Left lung (tissue), 10 donors: ENCODE measurements around the gene UVRAG. TPM values are rescaled to one million over a fixed set of nuclear protein-coding genes. Genes with fewer than 3 reads are reported as not detected.
"Not testable (repeated sequence)": the region's sequence is repeated elsewhere in the genome, so short reads cannot be mapped to it uniquely, and the experiment has no call there.

ENCODE experiments used
- ATAC-seq: fragments of 200-7000 bp; cut with Tn5 transposase; one replicate; pipeline ENCODE4 v1.9.1; 2020; ENCODE audit warnings: moderate library complexity
- DNase-seq, 4 donors: peaks; one replicate each; pipeline ENCODE4 v3.0.0-alpha.2; 2013 to 2020
- H3K27ac ChIP-seq, 2 donors: fragments of 200-600 bp; sonication (generic) in 1 of 2; one replicate each; pipeline versions ENCODE4 v1.5.0 to v1.8.0; 2020 to 2021
- H3K27me3 ChIP-seq, 2 donors: fragments of 200-600 bp; sonication (generic) in 1 of 2; one replicate each; pipeline versions ENCODE4 v1.5.0 to v1.8.0; 2020 to 2021
- H3K36me3 ChIP-seq, 2 donors: fragments of 200-600 bp; sonication (generic) in 1 of 2; one replicate each; pipeline versions ENCODE4 v1.5.0 to v1.8.0; 2020 to 2021
- H3K4me1 ChIP-seq, 2 donors: fragments of 200-600 bp; one replicate each; pipeline ENCODE4 v1.8.0; 2021
- H3K4me3 ChIP-seq, 2 donors: fragments of 200-600 bp; sonication (generic) in 1 of 2; one replicate each; pipeline versions ENCODE4 v1.5.0 to v1.8.0; 2020 to 2021; ENCODE audit warnings: mild to moderate bottlenecking in 1 of 2
- H3K9me3 ChIP-seq, 2 donors: fragments of 200-600 bp; sonication (generic) in 1 of 2; one replicate each; pipeline versions ENCODE4 v1.5.0 to v1.8.0; 2020 to 2021
- CTCF ChIP-seq, 2 donors: fragments of 200-600 bp; sonication (generic) in 1 of 2; IDR thresholded peaks; one replicate each; pipeline versions ENCODE4 v1.5.0 to v1.8.0; 2021; ENCODE audit warnings: antibody characterized with exemption in 2 of 2
- intact Hi-C, 2 donors: fragments of 100-400 bp; cut with DNase I; formaldehyde crosslinking; loops; one replicate each; pipeline versions ENCODE4 v1.11.2 to v1.14.2; 2022
- polyA plus RNA-seq, 6 donors: library from polyadenylated mRNA; unstranded; fragments of 120-200 nt; gene quantifications; one replicate each; pipeline ENCODE4 v1.2.1, GENCODE V29; 2013; ENCODE audit not compliant: insufficient read length in 6 of 6
- total RNA-seq, 2 donors: library from RNA; stranded (reverse); fragmentation: NEBNext Ultra II Directional; extraction: Animal tissue kit (Norgen Biotek cat#: 25700); gene quantifications; one replicate each; pipeline ENCODE4 v1.2.1, GENCODE V29; 2021
- donor health status: DM: no; HTN: yes; CAD: no.
- donor health status: DM: no; HTN: no; CAD: no.

Gene UVRAG
- total and polyA plus RNA-seq, 8 donors: 19.3 to 36.0 (median 22.3) TPM

- Histone ChIP-seq H3K36me3 (peaks cover 0 to 11% of the 10 kb centered on the region in 2 donors), H3K27ac (no peak overlapping the region), H3K27me3 (no peaks in the 10 kb centered on the region), H3K9me3 (no peaks in the 10 kb centered on the region), H3K4me1 (peaks cover 7 to 26% of the 10 kb centered on the region in 2 donors), H3K4me3 (no peak overlapping the region)
- intact Hi-C loops: no loop called here
- DNase-seq (no peak), ATAC-seq (no peak)
- TF ChIP-seq CTCF (IDR thresholded peaks at IDR 0.05): no peak
These were observed 34.9 kb downstream of the UVRAG start for GRCh38 chr11:75849894-75850293.

- ATAC-seq: peak; percentile 86
- TF ChIP-seq CTCF (IDR thresholded peaks at IDR 0.05): no peak
- peak overlapping the region; percentile 28 to 30 for H3K27ac ChIP-seq
- intact Hi-C loops: no loop called here
- no peak for DNase-seq
- H3K9me3 ChIP-seq: no peaks in the 10 kb centered on the region
- peaks cover 0 to 11% of the 10 kb centered on the region in 2 donors for H3K36me3 ChIP-seq
- H3K4me3 ChIP-seq: no peak overlapping the region
- H3K27me3 ChIP-seq: no peaks in the 10 kb centered on the region
- peaks cover 7 to 26% of the 10 kb centered on the region in 2 donors for H3K4me1 ChIP-seq
These were observed 35.8 kb downstream of the UVRAG start for GRCh38 chr11:75850787-75851186.

- Histone ChIP-seq H3K27me3 (no peaks in the 10 kb centered on the region), H3K36me3 (peaks cover 0 to 11% of the 10 kb centered on the region in 2 donors), H3K27ac (peak overlapping the region; percentile 28 to 30), H3K4me1 (peaks cover 7 to 26% of the 10 kb centered on the region in 2 donors), H3K9me3 (no peaks in the 10 kb centered on the region), H3K4me3 (no peak overlapping the region)
- TF ChIP-seq CTCF (IDR thresholded peaks at IDR 0.05): no peak
- no peak for DNase-seq
- ATAC-seq: peak; percentile 54
- intact Hi-C loops: no loop called here
These were observed 36.2 kb downstream of the UVRAG start for GRCh38 chr11:75851203-75851602.

- DNase-seq (no peak), ATAC-seq (no peak)
- H3K36me3 ChIP-seq: peaks cover 0 to 11% of the 10 kb centered on the region in 2 donors
- peaks cover 7 to 26% of the 10 kb centered on the region in 2 donors for H3K4me1 ChIP-seq
- H3K9me3 ChIP-seq: no peaks in the 10 kb centered on the region
- TF ChIP-seq CTCF (IDR thresholded peaks at IDR 0.05): no peak
- intact Hi-C loops: no loop called here
- H3K27ac ChIP-seq: no peak overlapping the region
- H3K27me3 ChIP-seq: no peaks in the 10 kb centered on the region
- H3K4me3 ChIP-seq: no peak overlapping the region
These were observed 37.5 kb downstream of the UVRAG start for GRCh38 chr11:75852406-75853017.

GRCh38 chr11:75853563-75853962 lies 38.6 kb downstream of the UVRAG start:
- ATAC-seq: not testable (repeated sequence)

GRCh38 chr11:75853971-75854370 lies 39.0 kb downstream of the UVRAG start:
- no peak for ATAC-seq
- Histone ChIP-seq H3K36me3 (peaks cover 0 to 11% of the 10 kb centered on the region in 2 donors), H3K4me3 (no peak overlapping the region), H3K27me3 (no peaks in the 10 kb centered on the region), H3K9me3 (no peaks in the 10 kb centered on the region), H3K27ac (no peak overlapping the region), H3K4me1 (peaks cover 7 to 39% of the 10 kb centered on the region in 2 donors)
- no peak for DNase-seq
- intact Hi-C loops: no loop called here
- TF ChIP-seq CTCF (IDR thresholded peaks at IDR 0.05): no peak

More at GRCh38 chr11:75853563-75853962, 38.6 kb downstream of the UVRAG start:
- Histone ChIP-seq H3K36me3 (peaks cover 0 to 11% of the 10 kb centered on the region in 2 donors), H3K4me1 (peaks cover 7 to 35% of the 10 kb centered on the region in 2 donors)
- intact Hi-C loops, H3K4me3 ChIP-seq, H3K27ac ChIP-seq, H3K27me3 ChIP-seq, DNase-seq, H3K9me3 ChIP-seq: not testable (repeated sequence)
